HG03469 (cell line): Measurements from ENCODE around the gene ARSI.

Experiments used
- ATAC-seq: cut with Tn5 transposase; IDR thresholded peaks from one replicate; pipeline ENCODE4 v1.9.1; 2021; ENCODE audit warnings: mild to moderate bottlenecking, moderate library complexity, moderate number of reproducible peaks; ENCODE audit not compliant: unreplicated experiment

ARSI gene

GRCh38 chr5:150271296-150271692 is 31.4 kb downstream of the ARSI start:
- no peak for ATAC-seq

GRCh38 chr5:150270541-150271295 is 32.0 kb downstream of the ARSI start:
- ATAC-seq: no peak

- no peak for ATAC-seq
Observed at GRCh38 chr5:150266871-150267291, 35.8 kb downstream of the ARSI start.

GRCh38 chr5:150265870-150266383 is 36.8 kb downstream of the ARSI start:
- no peak for ATAC-seq

GRCh38 chr5:150264667-150265603 is 37.8 kb downstream of the ARSI start:
- no peak for ATAC-seq

GRCh38 chr5:150263801-150264621 is 38.7 kb downstream of the ARSI start:
- no peak for ATAC-seq

GRCh38 chr5:150263375-150263775 is 39.3 kb downstream of the ARSI start:
- ATAC-seq: no peak

GRCh38 chr5:150262502-150262901 is 40.2 kb downstream of the ARSI start:
- ATAC-seq: no peak

- ATAC-seq: no peak
Observed at GRCh38 chr5:150261231-150261630, 41.5 kb downstream of the ARSI start.

- ATAC-seq: no peak
Observed at GRCh38 chr5:150258130-150258529, 44.6 kb downstream of the ARSI start.

GRCh38 chr5:150257424-150257823 is 45.3 kb downstream of the ARSI start:
- no peak for ATAC-seq

- no peak for ATAC-seq
Observed at GRCh38 chr5:150256410-150257064, 46.2 kb downstream of the ARSI start.

- ATAC-seq: no peak
Observed at GRCh38 chr5:150255659-150256409, 46.9 kb downstream of the ARSI start.

GRCh38 chr5:150254774-150255173 is 47.9 kb downstream of the ARSI start:
- no peak for ATAC-seq

- no peak for ATAC-seq
Observed at GRCh38 chr5:150254363-150254762, 48.3 kb downstream of the ARSI start.

- no peak for ATAC-seq
Observed at GRCh38 chr5:150253416-150254208, 49.1 kb downstream of the ARSI start.

GRCh38 chr5:150252489-150252888 is 50.2 kb downstream of the ARSI start:
- ATAC-seq: no peak

GRCh38 chr5:150251504-150251903 is 51.2 kb downstream of the ARSI start:
- no peak for ATAC-seq

GRCh38 chr5:150249744-150250143 is 53.0 kb downstream of the ARSI start:
- no peak for ATAC-seq
